SK-N-SH (cell line): Measurements from ENCODE around the gene HLA-DOA. TPM values are rescaled to one million over a fixed set of nuclear protein-coding genes. Genes with fewer than 3 reads are reported as not detected.

Experiments used
- CTCF ChIA-PET: fragments of 300-600, 350-600 bp; formaldehyde crosslinking; extraction: SDS; loops from one replicate; lab custom pipeline; 2021; lab: Yijun Ruan, JAX
- POLR2A ChIA-PET: fragments of 350-600 bp; sonication (Branson Sonifier 250); formaldehyde crosslinking; extraction: SDS; loops from one replicate; lab custom pipeline; 2020; ENCODE audit warnings: antibody characterized with exemption, inconsistent platforms; lab: Yijun Ruan, JAX
- DNase-seq: peaks from one replicate; pipeline ENCODE4 v3.0.0; 2012
- H2AFZ ChIP-seq: fragments of 200-600 bp; sonication (generic); 2 replicates; pipeline ENCODE4 v1.8.1; 2016; ENCODE audit warnings: antibody characterized with exemption, mild to moderate bottlenecking, low read depth
- H3F3A ChIP-seq: fragments of 200-600 bp; sonication (generic); replicated peaks from 2 replicates; pipeline ENCODE3; 2016; ENCODE audit warnings: antibody characterized with exemption, mild to moderate bottlenecking; ENCODE audit not compliant: insufficient read depth
- H3K27ac ChIP-seq, 2 experiments: fragments of 200-500 bp in 1 of 2; fragments of 200-600 bp in 1 of 2; sonication (Bioruptor generic) in 1 of 2; sonication (generic), shearing (Covaris generic) in 1 of 2; 2 replicates each; pipeline versions ENCODE4 v1.5.1 to v1.6.1; 2014 to 2016; ENCODE audit warnings: low read depth in 2 of 2, inconsistent platforms in 1 of 2, low read length in 1 of 2, mild to moderate bottlenecking in 1 of 2, mixed read lengths in 1 of 2
- H3K27me3 ChIP-seq: fragments of 200-600 bp; sonication (generic), shearing (Covaris generic); 2 replicates; pipeline ENCODE4 v1.6.1; 2016; ENCODE audit warnings: mixed run types; ENCODE audit not compliant: insufficient read depth
- H3K36me3 ChIP-seq, 2 experiments: fragments of 200-500 bp in 1 of 2; fragments of 200-600 bp in 1 of 2; sonication (Bioruptor generic) in 1 of 2; sonication (generic) in 1 of 2; replicated peaks in 1 of 2; 2 replicates each; pipeline versions ENCODE3 to v1.5.1; 2014 to 2016; ENCODE audit warnings: low read length in 1 of 2, mild to moderate bottlenecking in 1 of 2; ENCODE audit not compliant: insufficient read depth in 2 of 2, control insufficient read depth in 1 of 2
- H3K4me1 ChIP-seq, 2 experiments: fragments of 200-500 bp in 1 of 2; fragments of 200-600 bp in 1 of 2; sonication (Bioruptor generic) in 1 of 2; sonication (generic), shearing (Covaris generic) in 1 of 2; 2 replicates each; pipeline versions ENCODE4 v1.5.1 to v1.6.1; 2014 to 2016; ENCODE audit warnings: low read depth in 1 of 2, low read length in 1 of 2, mixed run types in 1 of 2; ENCODE audit not compliant: insufficient read depth in 2 of 2, control insufficient read depth in 1 of 2
- H3K4me2 ChIP-seq: fragments of 200-600 bp; sonication (generic), shearing (Covaris generic); 2 replicates; pipeline ENCODE4 v1.6.1; 2017; ENCODE audit warnings: mixed run types
- H3K4me3 ChIP-seq, 2 experiments: fragments of 200-500 bp in 1 of 2; fragments of 200-600 bp in 1 of 2; sonication (Bioruptor generic) in 1 of 2; sonication (generic), shearing (Covaris generic) in 1 of 2; 2 replicates each; pipeline versions ENCODE4 v1.5.1 to v1.8.1; 2014 to 2016; ENCODE audit warnings: low read depth in 2 of 2, inconsistent platforms in 1 of 2, low read length in 1 of 2, mild to moderate bottlenecking in 1 of 2, mixed read lengths in 1 of 2, moderate library complexity in 1 of 2
- H3K79me2 ChIP-seq: fragments of 200-600 bp; sonication (generic); 2 replicates; pipeline ENCODE4 v1.8.1; 2017; ENCODE audit warnings: mild to moderate bottlenecking; ENCODE audit not compliant: insufficient read depth
- H3K9ac ChIP-seq: fragments of 200-600 bp; sonication (generic); 2 replicates; pipeline ENCODE4 v1.6.1; 2017; ENCODE audit warnings: mixed run types
- H3K9me2 ChIP-seq: fragments of 200-600 bp; sonication (generic); 2 replicates; pipeline ENCODE4 v1.6.1; 2017; ENCODE audit warnings: mixed run types
- H3K9me3 ChIP-seq: fragments of 200-600 bp; sonication (generic); 2 replicates; pipeline ENCODE4 v1.6.1; 2017; ENCODE audit warnings: mixed run types, mild to moderate bottlenecking, moderate library complexity
- H4K20me1 ChIP-seq: fragments of 200-600 bp; sonication (generic); 2 replicates; pipeline ENCODE4 v1.6.1; 2017; ENCODE audit warnings: mild to moderate bottlenecking, mixed run types; ENCODE audit not compliant: insufficient read depth
- CTCF ChIP-seq: fragments of 200-600 bp; sonication (generic); IDR thresholded peaks from 2 replicates; pipeline ENCODE4 v1.6.1; 2017; ENCODE audit warnings: antibody characterized with exemption, mild to moderate bottlenecking, moderate library complexity
- EZH2phosphoT487 ChIP-seq: fragments of 200-600 bp; sonication (generic); IDR thresholded peaks from 2 replicates; pipeline ENCODE4 v1.6.1; 2017; ENCODE audit warnings: low read depth, mixed run types, mild to moderate bottlenecking, antibody characterized with exemption, moderate library complexity, borderline replicate concordance
- FOXM1 ChIP-seq: IDR thresholded peaks from 2 replicates; pipeline ENCODE4 v1.4.0; 2012; ENCODE audit warnings: low read depth, mild to moderate bottlenecking
- GATA2 ChIP-seq: sonication (generic); formaldehyde crosslinking; IDR thresholded peaks from 2 replicates; pipeline ENCODE4 v1.5.0; 2020; ENCODE audit warnings: mild to moderate bottlenecking, missing genetic modification reagents
- IRF3 ChIP-seq: fragments of 150-350 bp; IDR thresholded peaks from 2 replicates; pipeline ENCODE4 v1.6.1; 2016; ENCODE audit warnings: mild to moderate bottlenecking, low read depth, low read length
- JUND ChIP-seq: IDR thresholded peaks from 2 replicates; pipeline ENCODE4 v1.4.0; 2012
- PBX3 ChIP-seq: IDR thresholded peaks from 2 replicates; pipeline ENCODE4; 2012
- POLR2AphosphoS5 ChIP-seq: IDR thresholded peaks from 2 replicates; pipeline ENCODE4 v1.6.1; 2012; ENCODE audit warnings: low read depth, low read length
- RAD21 ChIP-seq: IDR thresholded peaks from 2 replicates; pipeline ENCODE4 v1.6.1; 2012; ENCODE audit warnings: mild to moderate bottlenecking, low read length
- REST ChIP-seq: IDR thresholded peaks from 2 replicates; pipeline ENCODE4 v1.6.1; 2012; ENCODE audit warnings: mild to moderate bottlenecking, low read depth, low read length, moderate library complexity
- RFX5 ChIP-seq: IDR thresholded peaks from 2 replicates; pipeline ENCODE4 v1.6.1; 2012; ENCODE audit warnings: mild to moderate bottlenecking, improper control_type of control experiment, low read length
- RXRA ChIP-seq: IDR thresholded peaks from 2 replicates; pipeline ENCODE4 v1.4.0; 2012; ENCODE audit warnings: low read depth, mild to moderate bottlenecking, borderline replicate concordance
- SIN3A ChIP-seq: IDR thresholded peaks from 2 replicates; pipeline ENCODE4 v1.6.1; 2012; ENCODE audit warnings: low read depth, mild to moderate bottlenecking, low read length, moderate library complexity, borderline replicate concordance
- TEAD4 ChIP-seq: IDR thresholded peaks from 2 replicates; pipeline ENCODE4 v1.4.0; 2012; ENCODE audit warnings: mild to moderate bottlenecking, borderline replicate concordance; ENCODE audit not compliant: insufficient read depth
- USF1 ChIP-seq: IDR thresholded peaks from 2 replicates; pipeline ENCODE4 v1.4.0; 2012; ENCODE audit warnings: low read depth, borderline replicate concordance
- YY1 ChIP-seq: IDR thresholded peaks from 2 replicates; pipeline ENCODE4 v1.4.0; 2012; ENCODE audit warnings: low read depth, mild to moderate bottlenecking
- WGBS: methylation state at CpG from one replicate; pipeline ENCODE4 v1.1.6; 2017; ENCODE audit warnings: low lambda C conversion rate; 5-methylcytosine and 5-hydroxymethylcytosine counted together
- polyA plus RNA-seq, 3 experiments: library from polyadenylated mRNA; depleted of rRNA; stranded (reverse); fragments of >200 nt; gene quantifications; 2 replicates each; pipeline ENCODE4 v1.2.3, GENCODE V29; 2012
- TF ChIP-seq, protein P1 (sequence below): fragments of 150-350 bp; IDR thresholded peaks from 2 replicates; pipeline ENCODE4 v1.6.1; 2017; ENCODE audit warnings: antibody characterized with exemption, low read length, low read depth, borderline replicate concordance

The HLA-DOA gene
- polyA plus RNA-seq, 1 of the 3 experiments (the other 2 are of a cell fraction) = not detected

DNA sequence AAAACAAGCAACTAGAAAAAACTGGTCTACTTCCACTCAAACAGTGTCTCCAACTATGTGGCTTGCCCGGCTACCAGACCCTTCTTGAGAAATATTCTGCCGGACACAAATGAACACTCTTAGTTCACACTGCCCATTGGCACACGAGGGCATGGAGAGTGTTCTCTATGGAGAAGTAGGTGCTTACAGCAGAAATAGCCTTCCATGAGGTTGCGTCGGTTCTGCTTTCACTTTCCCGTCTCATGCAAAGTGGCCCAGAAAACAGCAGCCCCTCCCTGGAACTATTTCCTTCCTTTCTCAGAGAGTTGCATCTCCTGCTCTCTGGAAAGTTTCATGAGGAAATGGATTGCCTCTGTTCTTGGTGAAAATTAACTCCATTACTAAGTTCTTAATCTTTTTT, 9.5 kb upstream of the HLA-DOA start:
- Histone ChIP-seq H3F3A (no peaks in the 10 kb centered on the region), H3K9ac (no peak overlapping the region), H3K4me2 (peak overlapping the region; percentile 37; the same call in 1 of the 2 replicates), H3K27ac (no peak overlapping the region), H4K20me1 (no peaks in the 10 kb centered on the region), H3K79me2 (no peaks in the 10 kb centered on the region), H3K27me3 (peaks cover 67% of the 10 kb centered on the region), H3K36me3 (no peaks in the 10 kb centered on the region), H3K9me2 (no peaks in the 10 kb centered on the region), H2AFZ (no peak overlapping the region), H3K9me3 (no peaks in the 10 kb centered on the region), H3K4me1 (no peaks in the 10 kb centered on the region; a peak in 1 of 4 replicates), H3K4me3 (no peak overlapping the region; a peak in 1 of 4 replicates)
- ChIA-PET POLR2A (no interaction called here), CTCF (interaction anchor here (1.2 to 6.3 kb wide), 2 partner anchors 130 to 230 kb away, joined by 5 to 65 read pairs; no protein-coding TSS in a partner anchor)
- TF ChIP-seq RFX5 (no peak), IRF3 (no peak), RXRA (no peak), CTCF (no peak), JUND (no peak), USF1 (no peak), FOXM1 (no peak), SIN3A (no peak), PBX3 (no peak), TEAD4 (no peak), EZH2phosphoT487 (no peak), YY1 (no peak), POLR2AphosphoS5 (no peak), GATA2 (CRISPR knock-in tag) (no peak), REST (no peak), RAD21 (no peak)
- TF ChIP-seq, protein P1, sequence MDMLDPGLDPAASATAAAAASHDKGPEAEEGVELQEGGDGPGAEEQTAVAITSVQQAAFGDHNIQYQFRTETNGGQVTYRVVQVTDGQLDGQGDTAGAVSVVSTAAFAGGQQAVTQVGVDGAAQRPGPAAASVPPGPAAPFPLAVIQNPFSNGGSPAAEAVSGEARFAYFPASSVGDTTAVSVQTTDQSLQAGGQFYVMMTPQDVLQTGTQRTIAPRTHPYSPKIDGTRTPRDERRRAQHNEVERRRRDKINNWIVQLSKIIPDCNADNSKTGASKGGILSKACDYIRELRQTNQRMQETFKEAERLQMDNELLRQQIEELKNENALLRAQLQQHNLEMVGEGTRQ = no peak
- DNase-seq = no peak
- WGBS = 15% methylated on average over 6 of the region's 6 CpGs
